HepG2 (cell line): ENCODE data around the gene ZNF341. TPM values are rescaled to one million over a fixed set of nuclear protein-coding genes. Genes with fewer than 3 reads are reported as not detected.

Experiments
- AKNA ChIP-seq: sonication (generic); formaldehyde crosslinking; IDR thresholded peaks from 2 replicates; pipeline ENCODE4 v1.4.0; 2020; ENCODE audit warnings: missing genetic modification reagents, borderline replicate concordance
- ARID4A ChIP-seq: sonication (generic); formaldehyde crosslinking; IDR thresholded peaks from 2 replicates; pipeline ENCODE4 v1.5.0; 2020; ENCODE audit warnings: mild to moderate bottlenecking, missing genetic modification reagents, borderline replicate concordance
- ATF4 ChIP-seq, 2 experiments: fragments of 450-650 bp in 1 of 2; sonication (generic) in 1 of 2; formaldehyde crosslinking; IDR thresholded peaks; 2 replicates each; pipeline versions ENCODE4 v1.5.0 to v1.8.0; 2020 to 2022; ENCODE audit warnings: mild to moderate bottlenecking in 1 of 2, missing genetic modification reagents in 1 of 2
- KAT8 ChIP-seq: IDR thresholded peaks from 2 replicates; pipeline ENCODE4 v1.6.1; 2016; ENCODE audit warnings: missing genetic modification reagents, missing compliant biosample characterization
- KDM5B ChIP-seq: sonication (generic); formaldehyde crosslinking; IDR thresholded peaks from 2 replicates; pipeline ENCODE4 v1.4.0; 2020; ENCODE audit warnings: missing genetic modification reagents, mild to moderate bottlenecking, borderline replicate concordance
- NBN ChIP-seq: fragments of 450-650 bp; conservative IDR thresholded peaks from 2 replicates; pipeline ENCODE4 v1.6.1; 2017
- SNRNP70 ChIP-seq: fragments of 200-400 bp; formaldehyde crosslinking; IDR thresholded peaks from 2 replicates; pipeline ENCODE4 v1.6.1; 2017; ENCODE audit warnings: mild to moderate bottlenecking, low read depth, low read length, moderate library complexity
- TBX2 ChIP-seq: sonication (generic); formaldehyde crosslinking; IDR thresholded peaks from 2 replicates; pipeline ENCODE4 v1.5.0; 2020; ENCODE audit warnings: missing genetic modification reagents, mild to moderate bottlenecking, borderline replicate concordance
- THAP8 ChIP-seq: sonication (generic); formaldehyde crosslinking; IDR thresholded peaks from 2 replicates; pipeline ENCODE4 v1.5.1; 2020; ENCODE audit warnings: missing genetic modification reagents, mild to moderate bottlenecking, borderline replicate concordance
- THAP9 ChIP-seq: sonication (generic); formaldehyde crosslinking; IDR thresholded peaks from 2 replicates; pipeline ENCODE4; 2020; ENCODE audit warnings: missing genetic modification reagents, mild to moderate bottlenecking, borderline replicate concordance
- ZNF496 ChIP-seq: sonication (generic); formaldehyde crosslinking; IDR thresholded peaks from 2 replicates; pipeline ENCODE4 v1.8.1; 2023; ENCODE audit warnings: mild to moderate bottlenecking, moderate library complexity, missing genetic modification reagents; ENCODE audit not compliant: insufficient replicate concordance
- ZNF619 ChIP-seq: sonication (generic); formaldehyde crosslinking; IDR thresholded peaks from 2 replicates; pipeline ENCODE4 v1.4.0; 2020; ENCODE audit warnings: mild to moderate bottlenecking, missing genetic modification reagents
- ZNF768 ChIP-seq: sonication (generic); formaldehyde crosslinking; IDR thresholded peaks from 2 replicates; pipeline ENCODE4 v1.4.0; 2020; ENCODE audit warnings: missing genetic modification reagents
- polyA plus RNA-seq, 8 experiments: library from polyadenylated mRNA; depleted of rRNA in 3 of 8; stranded (reverse) in 7 of 8; unstranded in 1 of 8; fragments of >200 nt; fragmentation: Illumina TruSeq in 4 of 8; extraction: Trizol in 4 of 8; gene quantifications; 2 replicates each; pipeline versions ENCODE4 v1.2.1 to v1.2.3, GENCODE V29; 2011 to 2016; ENCODE audit warnings: low read depth in 4 of 8, missing spikeins in 1 of 8, mixed read lengths in 1 of 8; ENCODE audit not compliant: insufficient read depth in 1 of 8
- total RNA-seq, 5 experiments: library from RNA; depleted of rRNA; stranded (reverse); fragments of >200 nt; fragmentation: Illumina TruSeq; extraction: Trizol; gene quantifications; 2 replicates each; pipeline ENCODE4 v1.2.3, GENCODE V29; 2016; ENCODE audit warnings: low read depth in 1 of 5

ZNF341 gene
- total and polyA plus RNA-seq, 2 of the 13 experiments (the other 11 are each of a cell fraction or from before 2014, with no cell fraction given) = 1.1 to 2.2 TPM

- TF ChIP-seq THAP8 (CRISPR knock-in tag) = no peak
- peak; percentile 86 for TF ChIP-seq TBX2 (CRISPR knock-in tag)
- no peak for TF ChIP-seq ZNF496 (CRISPR knock-in tag)
- TF ChIP-seq NBN = no peak
- no peak for TF ChIP-seq SNRNP70
- peak; percentile 81; the same call in 1 of the 2 replicates for TF ChIP-seq THAP9 (CRISPR knock-in tag)
- TF ChIP-seq KDM5B (CRISPR knock-in tag) = peak; percentile 82; the same call in 1 of the 2 replicates
- TF ChIP-seq AKNA (CRISPR knock-in tag) = peak; percentile 68; the same call in 1 of the 2 replicates
- 0 out of 2 replicates have a peak, but pooled peaks have one; percentile 46 for TF ChIP-seq ZNF619 (CRISPR knock-in tag)
- peak in 1 of 2 experiments; percentile 86; a peak in 1 of 4 replicates for TF ChIP-seq ATF4 (CRISPR knock-in tag; IDR thresholded peaks at IDR 0.05)
- TF ChIP-seq KAT8 = peak; percentile 97
- TF ChIP-seq ARID4A = peak; percentile 93; the same call in 1 of the 2 replicates
- TF ChIP-seq ZNF768 = no peak
These were observed 79.3 kb downstream of the ZNF341 start, which contains the start of gene CHMP4B (continued) for GRCh38 chr20:33810885-33811775.
